Measurements from ENCODE around the gene EGR1. TPM values are rescaled to one million over a fixed set of nuclear protein-coding genes. Genes with fewer than 3 reads are reported as not detected.

Gene EGR1
- 17.6 and 65.0 TPM in 2 replicates for total RNA-seq

DNA sequence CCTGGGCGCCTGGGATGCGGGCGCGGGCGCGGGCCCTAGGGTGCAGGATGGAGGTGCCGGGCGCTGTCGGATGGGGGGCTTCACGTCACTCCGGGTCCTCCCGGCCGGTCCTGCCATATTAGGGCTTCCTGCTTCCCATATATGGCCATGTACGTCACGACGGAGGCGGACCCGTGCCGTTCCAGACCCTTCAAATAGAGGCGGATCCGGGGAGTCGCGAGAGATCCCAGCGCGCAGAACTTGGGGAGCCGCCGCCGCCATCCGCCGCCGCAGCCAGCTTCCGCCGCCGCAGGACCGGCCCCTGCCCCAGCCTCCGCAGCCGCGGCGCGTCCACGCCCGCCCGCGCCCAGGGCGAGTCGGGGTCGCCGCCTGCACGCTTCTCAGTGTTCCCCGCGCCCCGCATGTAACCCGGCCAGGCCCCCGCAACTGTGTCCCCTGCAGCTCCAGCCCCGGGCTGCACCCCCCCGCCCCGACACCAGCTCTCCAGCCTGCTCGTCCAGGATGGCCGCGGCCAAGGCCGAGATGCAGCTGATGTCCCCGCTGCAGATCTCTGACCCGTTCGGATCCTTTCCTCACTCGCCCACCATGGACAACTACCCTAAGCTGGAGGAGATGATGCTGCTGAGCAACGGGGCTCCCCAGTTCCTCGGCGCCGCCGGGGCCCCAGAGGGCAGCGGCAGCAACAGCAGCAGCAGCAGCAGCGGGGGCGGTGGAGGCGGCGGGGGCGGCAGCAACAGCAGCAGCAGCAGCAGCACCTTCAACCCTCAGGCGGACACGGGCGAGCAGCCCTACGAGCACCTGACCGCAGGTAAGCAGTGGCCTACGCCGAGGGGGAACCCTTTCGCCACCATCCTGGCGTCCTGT is at the start of gene EGR1:
Gene EGR1 (plus strand): TSS at position 219 of the 864 bp plus-strand sequence. CDS start 283 bp downstream, at position 502.

DNA sequence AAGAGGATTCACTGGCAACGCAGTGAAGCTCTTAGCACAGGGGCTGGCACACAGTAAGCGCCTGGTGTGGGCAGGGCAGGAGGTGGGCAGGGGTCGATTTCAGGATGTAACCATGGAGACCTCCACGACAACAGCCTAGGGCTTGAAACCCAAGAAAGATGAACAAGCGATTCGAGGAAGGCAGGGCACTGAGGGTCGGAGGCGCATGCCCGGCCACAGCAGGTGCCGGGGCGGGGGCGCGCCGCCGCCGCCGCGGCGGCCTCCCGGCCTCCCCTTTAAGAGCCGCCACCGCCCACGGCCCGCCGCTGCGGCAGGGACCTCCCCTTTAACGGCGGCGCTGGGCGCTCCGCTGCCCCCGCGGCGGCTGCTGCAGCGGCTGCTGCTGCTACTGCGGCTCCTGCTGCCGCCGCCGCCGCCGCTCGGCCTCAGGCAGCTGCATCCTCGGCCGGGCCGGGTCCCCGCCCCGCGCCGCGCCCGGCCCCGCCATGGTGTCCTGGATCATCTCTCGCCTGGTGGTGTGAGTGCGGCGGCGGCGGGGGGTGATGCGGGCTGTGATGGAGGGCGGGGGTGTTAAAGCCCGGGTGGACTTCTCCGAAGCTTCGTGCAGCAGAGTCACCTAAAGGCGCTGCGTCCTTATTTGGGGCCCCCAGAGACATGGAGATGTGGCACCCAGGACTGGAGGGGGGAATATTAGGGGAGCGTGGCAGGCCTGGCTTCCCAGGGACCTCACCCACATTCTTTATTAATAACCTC is 26.4 kb upstream of the EGR1 start, which contains the start of gene REEP2:
Gene REEP2 (plus strand): TSS at position 334 of the 753 bp plus-strand sequence. CDS start 152 bp downstream, at position 486.

Other genes starting within 250 kb of the EGR1 start
- not detected in 2 replicates for gene GFRA3, start 190.9 kb upstream of the EGR1 start, total RNA-seq
- 5.2 and 11.9 TPM in 2 replicates for gene CDC25C, start 133.7 kb upstream of the EGR1 start, total RNA-seq
- gene FAM53C, start 127.2 kb upstream of the EGR1 start, total RNA-seq, result 20.1 and 23.5 TPM in 2 replicates
- 25.9 and 26.1 TPM in 2 replicates for gene KDM3B, start 112.8 kb upstream of the EGR1 start, total RNA-seq
- gene REEP2, start 26.4 kb upstream of the EGR1 start, total RNA-seq, result 2.0 and 4.5 TPM in 2 replicates
- gene ETF1, start 77.8 kb downstream of the EGR1 start, total RNA-seq, result 116 and 130 TPM in 2 replicates
- 269 and 385 TPM in 2 replicates for gene HSPA9, start 109.9 kb downstream of the EGR1 start, total RNA-seq